H1 (cell line): ENCODE data around the gene DHCR24. TPM values are rescaled to one million over a fixed set of nuclear protein-coding genes. Genes with fewer than 3 reads are reported as not detected.

Experiments
- CHD7 ChIP-seq: fragments of 300-600 bp; sonication (generic); IDR thresholded peaks from 2 replicates; pipeline ENCODE4 v1.7.1; 2012; ENCODE audit warnings: low read length, moderate library complexity, mild to moderate bottlenecking, inconsistent platforms; ENCODE audit not compliant: insufficient replicate concordance
- polyA plus RNA-seq, 7 experiments: library from polyadenylated mRNA; depleted of rRNA in 3 of 7; stranded (reverse) in 5 of 7; unstranded in 2 of 7; fragments of >200 nt in 5 of 7; fragments of 200-250 nt in 2 of 7; gene quantifications; 1 replicate in 5 of 7; 2 replicates in 1 of 7; 4 replicates in 1 of 7; pipeline versions ENCODE4 v1.2.1 to v1.2.3, GENCODE V29; 2011 to 2013; ENCODE audit warnings: missing spikeins in 2 of 7, mixed read lengths in 2 of 7
- total RNA-seq: library from RNA; stranded (reverse); fragmentation: NEBNext Ultra II Directional; extraction: Animal tissue kit (Norgen Biotek cat#: 25700); gene quantifications from 2 replicates; pipeline ENCODE4 v1.2.1, GENCODE V29; 2021

DHCR24 gene
- total and polyA plus RNA-seq, 2 of the 8 experiments (the other 6 are each of a cell fraction or from before 2014, with no cell fraction given), result 370 to 419 TPM

- TF ChIP-seq CHD7, result no peak
These were observed 10.2 kb downstream of the DHCR24 start (continued) for GRCh38 chr1:54876814-54877213.
